ENCODE data around the gene TBC1D22A.

DNA sequence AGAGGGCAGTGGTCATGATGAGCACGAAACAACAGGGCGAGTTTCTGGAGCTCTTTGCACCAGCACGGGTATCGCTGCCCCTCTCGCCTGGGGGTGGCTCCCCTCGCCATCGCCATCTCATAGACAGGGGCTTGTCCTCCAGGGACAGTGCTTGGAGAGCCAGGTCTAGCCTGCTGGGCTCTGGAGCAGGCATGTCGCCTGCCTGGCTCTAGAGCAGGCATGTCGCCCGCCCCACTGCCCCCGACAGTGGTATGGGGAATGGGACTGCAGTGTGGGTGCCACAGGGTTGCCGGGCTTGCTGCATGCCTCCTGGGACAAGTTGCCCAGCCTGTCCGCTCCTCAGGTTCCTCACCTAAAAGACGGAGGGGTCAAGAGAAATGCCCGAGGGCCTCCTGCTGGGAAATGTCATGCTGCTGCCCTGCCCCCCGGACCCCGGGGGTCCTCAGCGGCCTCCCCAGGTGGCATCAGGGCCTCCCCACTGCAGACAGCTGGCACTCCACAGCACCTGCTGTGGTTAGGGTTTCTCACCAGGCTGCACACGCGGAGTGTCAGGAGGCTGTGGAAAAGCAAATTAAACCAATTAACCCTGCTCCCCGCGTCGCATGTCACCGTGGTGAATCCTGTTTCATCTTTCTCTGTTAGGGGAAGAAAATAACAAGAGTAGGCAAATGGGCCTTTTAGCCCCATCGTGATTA, 403.0 kb downstream of the TBC1D22A start:
- TF ChIP-seq, protein P1, sequence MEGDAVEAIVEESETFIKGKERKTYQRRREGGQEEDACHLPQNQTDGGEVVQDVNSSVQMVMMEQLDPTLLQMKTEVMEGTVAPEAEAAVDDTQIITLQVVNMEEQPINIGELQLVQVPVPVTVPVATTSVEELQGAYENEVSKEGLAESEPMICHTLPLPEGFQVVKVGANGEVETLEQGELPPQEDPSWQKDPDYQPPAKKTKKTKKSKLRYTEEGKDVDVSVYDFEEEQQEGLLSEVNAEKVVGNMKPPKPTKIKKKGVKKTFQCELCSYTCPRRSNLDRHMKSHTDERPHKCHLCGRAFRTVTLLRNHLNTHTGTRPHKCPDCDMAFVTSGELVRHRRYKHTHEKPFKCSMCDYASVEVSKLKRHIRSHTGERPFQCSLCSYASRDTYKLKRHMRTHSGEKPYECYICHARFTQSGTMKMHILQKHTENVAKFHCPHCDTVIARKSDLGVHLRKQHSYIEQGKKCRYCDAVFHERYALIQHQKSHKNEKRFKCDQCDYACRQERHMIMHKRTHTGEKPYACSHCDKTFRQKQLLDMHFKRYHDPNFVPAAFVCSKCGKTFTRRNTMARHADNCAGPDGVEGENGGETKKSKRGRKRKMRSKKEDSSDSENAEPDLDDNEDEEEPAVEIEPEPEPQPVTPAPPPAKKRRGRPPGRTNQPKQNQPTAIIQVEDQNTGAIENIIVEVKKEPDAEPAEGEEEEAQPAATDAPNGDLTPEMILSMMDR (IDR thresholded peaks at IDR 0.05): no peak
- no peak for TF ChIP-seq EZH2 (IDR thresholded peaks at IDR 0.05)

Data from neural progenitor cell (in vitro differentiated cells).